Muscle of arm (tissue), 14 donors: ENCODE data around the gene PLCB3. TPM values are rescaled to one million over a fixed set of nuclear protein-coding genes. Genes with fewer than 3 reads are reported as not detected.

Source experiments
- DNase-seq: peaks from one replicate; pipeline ENCODE4 v3.0.0-alpha.2; 2013
- long read RNA-seq, 11 donors: transcript quantifications; one replicate each; lab custom pipeline, GENCODE V29; 2026
- polyA plus RNA-seq, 12 donors: library from polyadenylated mRNA; unstranded; fragments of 120-200 nt; gene quantifications; one replicate each; pipeline ENCODE4 v1.2.1, GENCODE V29; 2013; ENCODE audit not compliant: insufficient read length in 12 of 12

PLCB3 gene
- 10 to 100 TPM in 6 of 12 donors, 1 to 10 TPM in 5, not detected in 1; 8.5 to 18.9 (median 10.4) TPM for polyA plus RNA-seq
- long read RNA-seq, donor 1, partial matches to known transcripts: 5 of 7 reads
- long read RNA-seq, donor 1, other reads (novel, unspliced or antisense): 0 of 7 reads
- long read RNA-seq, donor 2: 0 reads
- long read RNA-seq, donor 3: 0 reads
- long read RNA-seq, donor 4: 0 reads
- long read RNA-seq, donor 5: 0 reads
- long read RNA-seq, donor 6, full-length matches to known transcripts: 1 of 1 reads
- long read RNA-seq, donor 6, partial matches to known transcripts: 0 of 1 reads
- long read RNA-seq, donor 6, other reads (novel, unspliced or antisense): 0 of 1 reads
- long read RNA-seq, donor 7, partial matches to known transcripts: 5 of 5 reads
- long read RNA-seq, donor 7, other reads (novel, unspliced or antisense): 0 of 5 reads
- long read RNA-seq, donor 8, full-length matches to known transcripts: 1 of 1 reads
- long read RNA-seq, donor 8, partial matches to known transcripts: 0 of 1 reads
- long read RNA-seq, donor 8, other reads (novel, unspliced or antisense): 0 of 1 reads
- long read RNA-seq, donor 9: 0 reads
- long read RNA-seq, donor 10: 0 reads
- long read RNA-seq, donor 11, partial matches to known transcripts: 7 of 7 reads
- long read RNA-seq, donor 11, other reads (novel, unspliced or antisense): 0 of 7 reads

GRCh38 chr11:64251016-64251752, at the start of gene PLCB3:
PLCB3 (plus strand) TSS chr11:64251530; CDS start chr11:64251650, 120 bp downstream.
- no peak for DNase-seq

GRCh38 chr11:64201543-64201942, 49.8 kb upstream of the PLCB3 start:
- no peak for DNase-seq

DNA sequence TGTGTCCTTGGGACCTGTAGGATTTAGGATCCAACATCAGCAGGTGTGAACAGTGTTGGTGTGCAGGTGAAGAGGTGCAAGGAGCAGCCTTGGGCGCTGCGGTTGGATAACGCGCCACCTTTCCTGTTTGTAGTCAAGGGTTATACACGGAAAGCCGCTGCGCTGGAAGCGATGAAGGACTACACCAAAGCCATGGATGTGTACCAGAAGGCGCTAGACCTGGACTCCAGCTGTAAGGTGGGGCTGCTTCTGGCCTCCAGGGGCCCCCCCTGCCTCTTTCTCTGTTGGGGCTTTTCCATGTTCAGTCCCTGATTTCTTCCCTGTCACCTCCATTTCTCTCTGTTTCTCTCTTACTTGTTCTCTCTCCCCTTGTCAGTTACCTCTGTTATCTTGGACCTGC, 48.3 kb upstream of the PLCB3 start:
- DNase-seq: no peak

- DNase-seq: no peak
Measured at GRCh38 chr11:64203421-64204079, 47.8 kb upstream of the PLCB3 start.

DNA sequence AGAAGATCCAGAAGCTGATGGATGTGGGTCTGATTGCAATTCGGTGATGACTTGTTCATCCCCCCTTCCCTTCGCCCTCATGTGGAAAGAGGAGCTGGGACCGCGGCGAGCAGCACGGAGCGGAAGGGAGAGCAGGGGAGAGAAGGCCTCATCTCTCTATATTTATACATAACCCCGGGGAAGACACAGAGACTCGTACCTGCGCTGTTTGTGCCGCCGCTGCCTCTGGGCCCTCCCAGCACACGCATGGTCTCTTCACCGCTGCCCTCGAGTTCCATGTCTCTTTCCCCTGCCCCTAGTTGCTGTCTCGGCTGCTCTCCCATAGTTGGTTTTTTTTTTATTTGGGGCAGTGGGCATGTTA, 47.3 kb upstream of the PLCB3 start:
- DNase-seq: no peak

DNA sequence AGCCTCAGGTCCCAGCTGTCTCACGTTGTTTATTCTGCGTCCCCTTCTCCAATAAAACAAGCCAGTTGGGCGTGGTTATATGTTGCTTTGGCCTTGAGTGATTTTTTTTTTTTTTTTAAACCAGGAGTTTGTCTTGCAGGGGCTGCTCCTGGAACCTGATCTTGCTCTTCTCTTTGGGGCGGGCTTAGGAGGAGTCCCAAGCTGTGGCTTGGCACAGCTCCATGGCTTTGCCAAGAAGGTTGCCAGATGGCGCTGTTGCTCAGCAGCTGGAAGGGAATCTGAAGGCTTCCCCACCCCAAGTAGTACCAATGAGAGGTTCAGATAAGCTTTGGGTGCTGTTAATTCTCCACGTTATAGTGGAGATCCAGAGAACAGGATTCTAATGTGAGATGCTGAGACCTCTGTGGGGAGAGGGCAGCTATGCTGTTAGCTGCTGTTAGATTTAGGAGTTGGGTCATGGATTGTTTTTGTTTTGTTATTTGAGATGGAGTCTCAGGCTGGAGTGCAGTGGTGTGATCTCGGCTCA, 46.8 kb upstream of the PLCB3 start:
- peak; percentile 82 for DNase-seq

DNA sequence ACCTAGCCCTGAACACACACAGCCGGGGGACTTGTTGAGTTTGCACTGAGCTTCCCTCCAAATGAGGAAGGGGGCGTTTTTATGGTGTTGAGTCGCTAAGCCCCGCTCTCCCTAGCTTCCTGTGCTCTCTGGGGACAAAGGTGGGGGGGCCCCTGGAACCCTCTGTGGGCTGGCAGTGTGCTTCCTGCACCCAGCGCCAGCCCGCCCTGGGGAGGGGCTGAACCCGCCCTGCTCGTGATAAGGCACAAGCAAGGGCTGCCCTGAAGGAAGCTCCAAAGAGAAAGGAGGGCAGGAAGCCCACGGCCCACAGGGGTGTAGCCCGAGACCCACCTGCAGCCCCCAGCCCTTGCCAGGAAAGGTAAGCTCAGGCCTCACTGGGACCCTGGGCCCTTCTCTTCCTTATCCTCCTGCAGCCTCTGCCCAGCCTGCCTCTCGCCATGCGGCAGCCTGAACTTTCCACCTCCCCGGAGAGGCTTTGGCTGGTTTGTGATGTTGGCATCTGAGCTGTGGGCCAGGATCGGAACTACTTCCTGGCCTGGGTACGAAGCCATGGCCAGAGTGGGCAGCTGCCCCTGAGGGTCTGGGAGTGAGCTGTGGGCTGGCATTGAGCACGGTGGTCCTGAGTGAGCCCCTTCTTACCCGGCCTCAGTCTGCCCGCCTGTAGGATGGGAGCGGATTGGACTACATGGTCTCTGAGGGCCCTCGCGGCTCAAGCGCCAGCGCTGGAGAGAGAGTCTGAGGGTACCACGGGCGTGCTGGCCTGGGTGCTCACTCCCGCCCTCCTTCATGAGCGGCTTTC, 44.7 kb upstream of the PLCB3 start, which contains the start of gene FERMT3:
Gene FERMT3, plus strand, starts transcription at position 265 of the 799 bp plus-strand sequence. CDS start 644 bp downstream, outside the sequence.
- DNase-seq: no peak

DNA sequence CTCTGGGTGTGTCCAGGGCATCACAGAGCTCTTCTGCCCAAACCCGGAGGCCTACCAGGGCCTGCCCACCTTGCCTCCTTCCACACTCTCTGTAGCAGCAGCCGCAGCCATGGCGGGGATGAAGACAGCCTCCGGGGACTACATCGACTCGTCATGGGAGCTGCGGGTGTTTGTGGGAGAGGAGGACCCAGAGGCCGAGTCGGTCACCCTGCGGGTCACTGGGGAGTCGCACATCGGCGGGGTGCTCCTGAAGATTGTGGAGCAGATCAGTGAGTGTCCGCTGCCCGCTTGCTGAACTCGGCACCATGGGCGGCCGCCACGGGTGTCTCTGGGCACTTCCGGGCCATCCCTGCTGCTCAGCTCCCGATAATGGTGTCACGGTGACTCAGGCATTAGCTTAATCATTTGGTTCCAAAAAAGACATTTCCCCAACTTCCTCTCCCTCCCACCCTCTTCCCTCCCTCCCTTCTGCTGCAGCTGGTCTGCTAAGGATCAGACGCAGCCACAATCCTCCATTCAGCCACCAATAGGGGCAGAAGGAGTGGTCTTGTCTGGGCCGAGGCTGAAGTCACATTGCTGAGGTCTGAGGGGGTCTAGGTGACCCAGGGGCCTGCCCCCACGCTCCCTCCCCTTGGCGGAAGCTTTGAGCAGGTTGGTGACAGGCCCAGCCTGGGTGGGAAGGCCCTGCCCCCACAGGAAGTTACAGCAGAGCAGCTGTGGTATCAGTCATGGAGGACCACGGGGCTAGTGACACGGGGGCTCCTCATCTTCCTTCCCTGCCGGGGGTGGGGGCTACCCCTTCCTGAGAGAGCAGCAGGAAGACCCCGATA, 43.9 kb upstream of the PLCB3 start:
- DNase-seq: peak; percentile 66

- no peak for DNase-seq
Measured at GRCh38 chr11:64208086-64208795, 43.1 kb upstream of the PLCB3 start.

DNA sequence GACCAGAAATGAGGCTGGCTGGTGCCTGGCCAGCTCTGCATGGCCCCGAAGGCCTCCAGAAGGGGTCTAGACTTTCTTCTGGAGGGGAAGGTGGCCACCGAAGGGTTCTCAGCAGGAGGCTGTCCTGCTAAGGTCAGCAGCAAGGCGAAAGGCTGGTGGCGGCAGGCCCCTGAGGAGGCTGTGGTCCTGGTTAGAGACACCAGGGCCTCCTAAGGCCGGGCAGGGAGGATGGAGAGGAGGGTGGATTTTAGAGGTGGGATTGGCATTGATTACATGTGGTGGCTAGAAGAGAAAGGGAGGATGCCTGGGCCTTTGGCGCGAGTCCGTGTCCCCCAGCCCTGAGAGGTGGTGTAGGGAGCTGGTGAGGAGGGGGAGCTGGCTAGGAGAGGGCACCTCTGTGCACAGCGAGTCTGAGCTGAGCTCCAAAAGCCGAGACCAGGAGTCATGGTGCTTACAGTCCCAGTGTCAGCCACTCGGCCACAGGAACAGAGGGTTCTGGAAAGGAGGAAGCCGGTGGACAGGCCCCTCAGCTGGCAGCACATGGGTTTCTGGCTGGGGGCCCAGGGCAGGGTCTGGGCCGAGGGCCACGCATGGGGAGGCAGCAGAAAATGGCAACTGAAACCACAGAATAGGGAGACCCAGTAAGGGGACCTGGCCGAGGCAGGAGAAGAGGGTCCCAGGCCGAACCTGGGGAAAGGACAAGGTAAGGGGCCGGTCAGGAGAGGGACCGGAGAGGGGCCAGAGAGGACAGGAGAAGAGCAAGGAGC, 42.4 kb upstream of the PLCB3 start:
- DNase-seq: no peak

DNA sequence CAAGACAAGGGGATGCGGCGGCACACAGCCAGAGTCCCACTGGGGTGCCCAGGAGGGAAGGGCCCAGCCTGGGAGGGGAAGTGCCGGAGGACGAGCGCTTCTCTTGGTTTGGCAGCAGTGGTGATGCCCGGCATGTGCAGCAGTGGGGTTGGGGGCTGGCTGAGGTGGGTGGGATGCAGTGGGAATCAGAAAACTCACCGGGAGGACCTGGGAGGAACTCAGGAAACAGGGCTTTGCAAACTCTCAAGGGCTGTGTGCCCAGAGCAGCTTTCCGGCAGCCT, 41.8 kb upstream of the PLCB3 start:
- DNase-seq: no peak

- DNase-seq: no peak
Measured at GRCh38 chr11:64210301-64211020, 40.9 kb upstream of the PLCB3 start.

- DNase-seq: no peak
Measured at GRCh38 chr11:64211181-64211872, 40.0 kb upstream of the PLCB3 start.

DNA sequence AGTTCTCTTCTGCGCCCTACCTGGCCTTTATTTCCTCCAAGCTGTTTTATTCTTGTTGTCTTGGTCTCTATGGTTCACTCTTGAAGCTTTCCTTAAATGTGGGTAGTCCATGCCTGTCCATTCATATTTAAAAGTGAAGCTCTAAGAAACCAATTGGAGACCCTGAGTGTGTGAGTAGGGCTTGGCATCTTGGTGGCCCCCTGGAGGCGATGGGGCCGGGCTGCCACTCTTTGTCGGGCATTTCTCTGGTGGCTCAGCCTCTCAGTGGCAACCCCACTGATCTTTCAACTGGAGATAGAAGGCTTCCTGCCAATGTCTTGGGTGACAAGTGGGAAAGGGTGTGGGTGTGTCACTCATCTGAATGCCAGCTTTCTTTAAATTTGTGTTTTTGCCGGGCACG, 34.5 kb upstream of the PLCB3 start:
- no peak for DNase-seq

- no peak for DNase-seq
Measured at GRCh38 chr11:64218628-64219353, 32.5 kb upstream of the PLCB3 start.

DNA sequence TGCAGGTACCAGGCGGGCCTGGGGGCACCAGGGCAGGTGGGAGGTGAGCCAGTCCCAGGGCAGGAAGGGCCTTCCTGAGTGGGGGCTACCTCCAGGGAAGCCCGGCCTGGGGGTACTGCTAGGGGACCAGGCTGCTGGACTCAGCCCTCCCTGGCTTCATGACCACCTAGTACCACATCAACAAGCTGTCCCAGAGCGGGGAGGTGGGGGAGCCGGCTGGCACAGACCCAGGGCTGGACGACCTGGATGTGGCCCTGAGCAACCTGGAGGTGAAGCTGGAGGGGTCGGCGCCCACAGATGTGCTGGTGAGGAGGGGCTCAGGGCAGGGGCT, 32.0 kb upstream of the PLCB3 start:
- DNase-seq: no peak

DNA sequence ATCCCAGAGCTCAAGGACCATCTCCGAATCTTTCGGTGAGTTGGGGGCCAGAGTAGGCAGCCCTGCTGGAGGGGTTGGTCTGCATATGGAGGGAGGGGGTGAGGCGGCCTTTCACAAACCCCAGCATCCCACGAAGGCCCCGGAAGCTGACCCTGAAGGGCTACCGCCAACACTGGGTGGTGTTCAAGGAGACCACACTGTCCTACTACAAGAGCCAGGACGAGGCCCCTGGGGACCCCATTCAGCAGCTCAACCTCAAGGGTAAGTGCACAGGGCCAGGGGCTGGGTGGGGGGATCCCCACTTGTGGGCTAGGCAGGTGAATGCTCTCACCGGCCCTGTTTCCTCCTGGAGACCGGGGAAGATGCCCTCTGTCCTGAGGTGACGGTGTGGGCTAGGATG, 31.6 kb upstream of the PLCB3 start:
- no peak for DNase-seq
